ENCODE data around the gene FAM171A1. TPM values are rescaled to one million over a fixed set of nuclear protein-coding genes. Genes with fewer than 3 reads are reported as not detected.
A peak's percentile ranks its signal among the peaks of the same experiment; 100 is the strongest.

The FAM171A1 gene
- total and polyA plus RNA-seq, 5 donors from 2014 or later: 2.4 to 4.8 (median 4.5) TPM

- H3K36me3 Mint-ChIP-seq: no peaks in the 10 kb centered on the region
- DNase-seq (no peak), ATAC-seq (ENCODE audit: low read depth in 2 of 2) (no peak)
- no peaks in the 10 kb centered on the region for H3K9me3 Mint-ChIP-seq
- Histone ChIP-seq H3K4me1 (ENCODE audit: control insufficient read depth, insufficient read depth, low read length, poor library complexity, severe bottlenecking) (no peaks in the 10 kb centered on the region), H3K4me3 (ENCODE audit: low read depth, low read length) (no peak overlapping the region), H3K27ac (ENCODE audit: insufficient read depth, low read length, poor library complexity, severe bottlenecking) (no peak overlapping the region), H3K27me3 (ENCODE audit: control insufficient read depth, insufficient read depth, low read length) (no peaks in the 10 kb centered on the region), H3K36me3 (ENCODE audit: control insufficient read depth, insufficient read depth, low read length) (no peaks in the 10 kb centered on the region), H3K9me3 (ENCODE audit: control insufficient read depth in 2 of 2, low read length in 2 of 2) (no peaks in the 10 kb centered on the region)
- no peak overlapping the region for H3K4me3 Mint-ChIP-seq
- H3K4me1 Mint-ChIP-seq: no peaks in the 10 kb centered on the region
- peaks cover 6% of the 10 kb centered on the region for H3K27me3 Mint-ChIP-seq
- H3K27ac Mint-ChIP-seq: peak overlapping the region in 1 of 3 donors; percentile 11
These were observed 57.2 kb downstream of the FAM171A1 start for GRCh38 chr10:15313843-15314242.

- H3K36me3 Mint-ChIP-seq: no peaks in the 10 kb centered on the region
- H3K27ac ChIP-seq (ENCODE audit: insufficient read depth, low read length, poor library complexity, severe bottlenecking): no peak overlapping the region
- H3K9me3 ChIP-seq (ENCODE audit: control insufficient read depth in 2 of 2, low read length in 2 of 2): no peaks in the 10 kb centered on the region
- H3K27me3 ChIP-seq (ENCODE audit: control insufficient read depth, insufficient read depth, low read length): no peaks in the 10 kb centered on the region
- no peaks in the 10 kb centered on the region for H3K4me1 ChIP-seq (ENCODE audit: control insufficient read depth, insufficient read depth, low read length, poor library complexity, severe bottlenecking)
- H3K4me1 Mint-ChIP-seq: no peaks in the 10 kb centered on the region
- H3K36me3 ChIP-seq (ENCODE audit: control insufficient read depth, insufficient read depth, low read length): no peaks in the 10 kb centered on the region
- no peak overlapping the region for H3K4me3 Mint-ChIP-seq
- ATAC-seq (ENCODE audit: low read depth in 2 of 2) (no peak), DNase-seq (no peak)
- H3K9me3 Mint-ChIP-seq: no peaks in the 10 kb centered on the region
- H3K27ac Mint-ChIP-seq: peak overlapping the region in 1 of 3 donors; percentile 58
- H3K4me3 ChIP-seq (ENCODE audit: low read depth, low read length): no peak overlapping the region
- H3K27me3 Mint-ChIP-seq: peaks cover 5% of the 10 kb centered on the region
These were observed 58.0 kb downstream of the FAM171A1 start for GRCh38 chr10:15313047-15313446.

GRCh38 chr10:15311569-15312280, 59.4 kb downstream of the FAM171A1 start:
- no peak for ATAC-seq (ENCODE audit: low read depth in 2 of 2)
- H3K4me1 ChIP-seq (ENCODE audit: control insufficient read depth, insufficient read depth, low read length, poor library complexity, severe bottlenecking): no peaks in the 10 kb centered on the region
- DNase-seq: no peak
- no peaks in the 10 kb centered on the region for H3K36me3 ChIP-seq (ENCODE audit: control insufficient read depth, insufficient read depth, low read length)
- no peaks in the 10 kb centered on the region for H3K27me3 ChIP-seq (ENCODE audit: control insufficient read depth, insufficient read depth, low read length)
- no peak overlapping the region for H3K27ac ChIP-seq (ENCODE audit: insufficient read depth, low read length, poor library complexity, severe bottlenecking)
- H3K9me3 ChIP-seq (ENCODE audit: control insufficient read depth in 2 of 2, low read length in 2 of 2): no peaks in the 10 kb centered on the region
- H3K27me3 Mint-ChIP-seq: peaks cover 5% of the 10 kb centered on the region
- no peak overlapping the region for H3K4me3 ChIP-seq (ENCODE audit: low read depth, low read length)
- H3K4me3 Mint-ChIP-seq: no peak overlapping the region
- no peaks in the 10 kb centered on the region for H3K36me3 Mint-ChIP-seq
- H3K4me1 Mint-ChIP-seq: no peaks in the 10 kb centered on the region
- no peaks in the 10 kb centered on the region for H3K9me3 Mint-ChIP-seq
- H3K27ac Mint-ChIP-seq: peak overlapping the region in 1 of 3 donors; percentile 5

- Histone ChIP-seq H3K9me3 (ENCODE audit: control insufficient read depth in 2 of 2, low read length in 2 of 2) (no peaks in the 10 kb centered on the region), H3K4me3 (ENCODE audit: low read depth, low read length) (no peak overlapping the region), H3K27ac (ENCODE audit: insufficient read depth, low read length, poor library complexity, severe bottlenecking) (no peak overlapping the region), H3K36me3 (ENCODE audit: control insufficient read depth, insufficient read depth, low read length) (no peaks in the 10 kb centered on the region), H3K4me1 (ENCODE audit: control insufficient read depth, insufficient read depth, low read length, poor library complexity, severe bottlenecking) (no peaks in the 10 kb centered on the region), H3K27me3 (ENCODE audit: control insufficient read depth, insufficient read depth, low read length) (no peaks in the 10 kb centered on the region)
- H3K36me3 Mint-ChIP-seq: no peaks in the 10 kb centered on the region
- DNase-seq (no peak), ATAC-seq (ENCODE audit: low read depth in 2 of 2) (no peak)
- H3K27me3 Mint-ChIP-seq: peaks cover 5% of the 10 kb centered on the region
- peak overlapping the region in 1 of 3 donors; percentile 5 for H3K27ac Mint-ChIP-seq
- H3K4me1 Mint-ChIP-seq: no peaks in the 10 kb centered on the region
- H3K4me3 Mint-ChIP-seq: no peak overlapping the region
- no peaks in the 10 kb centered on the region for H3K9me3 Mint-ChIP-seq
These were observed 60.1 kb downstream of the FAM171A1 start for GRCh38 chr10:15310776-15311568.

GRCh38 chr10:15309221-15309620, 61.9 kb downstream of the FAM171A1 start:
- no peaks in the 10 kb centered on the region for H3K9me3 Mint-ChIP-seq
- no peaks in the 10 kb centered on the region for H3K36me3 ChIP-seq (ENCODE audit: control insufficient read depth, insufficient read depth, low read length)
- no peak overlapping the region for H3K27ac Mint-ChIP-seq
- H3K4me3 Mint-ChIP-seq: no peak overlapping the region
- H3K27me3 ChIP-seq (ENCODE audit: control insufficient read depth, insufficient read depth, low read length): no peaks in the 10 kb centered on the region
- no peaks in the 10 kb centered on the region for H3K9me3 ChIP-seq (ENCODE audit: control insufficient read depth in 2 of 2, low read length in 2 of 2)
- peaks cover 5% of the 10 kb centered on the region for H3K27me3 Mint-ChIP-seq
- no peak overlapping the region for H3K27ac ChIP-seq (ENCODE audit: insufficient read depth, low read length, poor library complexity, severe bottlenecking)
- H3K36me3 Mint-ChIP-seq: no peaks in the 10 kb centered on the region
- no peaks in the 10 kb centered on the region for H3K4me1 ChIP-seq (ENCODE audit: control insufficient read depth, insufficient read depth, low read length, poor library complexity, severe bottlenecking)
- ATAC-seq (ENCODE audit: low read depth in 2 of 2): no peak
- no peaks in the 10 kb centered on the region for H3K4me1 Mint-ChIP-seq
- no peak overlapping the region for H3K4me3 ChIP-seq (ENCODE audit: low read depth, low read length)
- DNase-seq: no peak

GRCh38 chr10:15306735-15307280, 64.3 kb downstream of the FAM171A1 start:
- Histone ChIP-seq H3K27ac (ENCODE audit: insufficient read depth, low read length, poor library complexity, severe bottlenecking) (no peak overlapping the region), H3K4me3 (ENCODE audit: low read depth, low read length) (no peak overlapping the region), H3K27me3 (ENCODE audit: control insufficient read depth, insufficient read depth, low read length) (peaks cover 3% of the 10 kb centered on the region), H3K9me3 (ENCODE audit: control insufficient read depth in 2 of 2, low read length in 2 of 2) (no peaks in the 10 kb centered on the region), H3K36me3 (ENCODE audit: control insufficient read depth, insufficient read depth, low read length) (no peaks in the 10 kb centered on the region), H3K4me1 (ENCODE audit: control insufficient read depth, insufficient read depth, low read length, poor library complexity, severe bottlenecking) (no peaks in the 10 kb centered on the region)
- Mint-ChIP-seq H3K36me3 (no peaks in the 10 kb centered on the region), H3K27me3 (peaks cover 5% of the 10 kb centered on the region), H3K4me1 (no peaks in the 10 kb centered on the region), H3K27ac (no peak overlapping the region), H3K9me3 (no peaks in the 10 kb centered on the region), H3K4me3 (no peak overlapping the region)
- ATAC-seq (ENCODE audit: low read depth in 2 of 2): no peak
- no peak for DNase-seq

GRCh38 chr10:15305634-15306033, 65.5 kb downstream of the FAM171A1 start:
- Histone ChIP-seq H3K9me3 (ENCODE audit: control insufficient read depth in 2 of 2, low read length in 2 of 2) (no peaks in the 10 kb centered on the region), H3K36me3 (ENCODE audit: control insufficient read depth, insufficient read depth, low read length) (no peaks in the 10 kb centered on the region), H3K4me3 (ENCODE audit: low read depth, low read length) (no peak overlapping the region), H3K27me3 (ENCODE audit: control insufficient read depth, insufficient read depth, low read length) (peaks cover 3% of the 10 kb centered on the region), H3K27ac (ENCODE audit: insufficient read depth, low read length, poor library complexity, severe bottlenecking) (no peak overlapping the region), H3K4me1 (ENCODE audit: control insufficient read depth, insufficient read depth, low read length, poor library complexity, severe bottlenecking) (no peaks in the 10 kb centered on the region)
- Mint-ChIP-seq H3K36me3 (no peaks in the 10 kb centered on the region), H3K27ac (no peak overlapping the region), H3K9me3 (no peaks in the 10 kb centered on the region), H3K4me1 (no peaks in the 10 kb centered on the region), H3K4me3 (no peak overlapping the region), H3K27me3 (peaks cover 5% of the 10 kb centered on the region)
- ATAC-seq (ENCODE audit: low read depth in 2 of 2): no peak
- DNase-seq: no peak
